SK-N-SH (cell line): ENCODE data around the gene NOTO. TPM values are rescaled to one million over a fixed set of nuclear protein-coding genes. Genes with fewer than 3 reads are reported as not detected.

Source experiments
- CTCF ChIA-PET: fragments of 300-600, 350-600 bp; formaldehyde crosslinking; extraction: SDS; loops from one replicate; lab custom pipeline; 2021; lab: Yijun Ruan, JAX
- POLR2A ChIA-PET: fragments of 350-600 bp; sonication (Branson Sonifier 250); formaldehyde crosslinking; extraction: SDS; loops from one replicate; lab custom pipeline; 2020; ENCODE audit warnings: antibody characterized with exemption, inconsistent platforms; lab: Yijun Ruan, JAX
- DNase-seq: peaks from one replicate; pipeline ENCODE4 v3.0.0; 2012
- H2AFZ ChIP-seq: fragments of 200-600 bp; sonication (generic); 2 replicates; pipeline ENCODE4 v1.8.1; 2016; ENCODE audit warnings: antibody characterized with exemption, mild to moderate bottlenecking, low read depth
- H3F3A ChIP-seq: fragments of 200-600 bp; sonication (generic); replicated peaks from 2 replicates; pipeline ENCODE3; 2016; ENCODE audit warnings: antibody characterized with exemption, mild to moderate bottlenecking; ENCODE audit not compliant: insufficient read depth
- H3K27ac ChIP-seq, 2 experiments: fragments of 200-500 bp in 1 of 2; fragments of 200-600 bp in 1 of 2; sonication (Bioruptor generic) in 1 of 2; sonication (generic), shearing (Covaris generic) in 1 of 2; 2 replicates each; pipeline versions ENCODE4 v1.5.1 to v1.6.1; 2014 to 2016; ENCODE audit warnings: low read depth in 2 of 2, inconsistent platforms in 1 of 2, low read length in 1 of 2, mild to moderate bottlenecking in 1 of 2, mixed read lengths in 1 of 2
- H3K27me3 ChIP-seq: fragments of 200-600 bp; sonication (generic), shearing (Covaris generic); 2 replicates; pipeline ENCODE4 v1.6.1; 2016; ENCODE audit warnings: mixed run types; ENCODE audit not compliant: insufficient read depth
- H3K36me3 ChIP-seq, 2 experiments: fragments of 200-500 bp in 1 of 2; fragments of 200-600 bp in 1 of 2; sonication (Bioruptor generic) in 1 of 2; sonication (generic) in 1 of 2; replicated peaks in 1 of 2; 2 replicates each; pipeline versions ENCODE3 to v1.5.1; 2014 to 2016; ENCODE audit warnings: low read length in 1 of 2, mild to moderate bottlenecking in 1 of 2; ENCODE audit not compliant: insufficient read depth in 2 of 2, control insufficient read depth in 1 of 2
- H3K4me1 ChIP-seq, 2 experiments: fragments of 200-500 bp in 1 of 2; fragments of 200-600 bp in 1 of 2; sonication (Bioruptor generic) in 1 of 2; sonication (generic), shearing (Covaris generic) in 1 of 2; 2 replicates each; pipeline versions ENCODE4 v1.5.1 to v1.6.1; 2014 to 2016; ENCODE audit warnings: low read depth in 1 of 2, low read length in 1 of 2, mixed run types in 1 of 2; ENCODE audit not compliant: insufficient read depth in 2 of 2, control insufficient read depth in 1 of 2
- H3K4me2 ChIP-seq: fragments of 200-600 bp; sonication (generic), shearing (Covaris generic); 2 replicates; pipeline ENCODE4 v1.6.1; 2017; ENCODE audit warnings: mixed run types
- H3K4me3 ChIP-seq, 2 experiments: fragments of 200-500 bp in 1 of 2; fragments of 200-600 bp in 1 of 2; sonication (Bioruptor generic) in 1 of 2; sonication (generic), shearing (Covaris generic) in 1 of 2; 2 replicates each; pipeline versions ENCODE4 v1.5.1 to v1.8.1; 2014 to 2016; ENCODE audit warnings: low read depth in 2 of 2, inconsistent platforms in 1 of 2, low read length in 1 of 2, mild to moderate bottlenecking in 1 of 2, mixed read lengths in 1 of 2, moderate library complexity in 1 of 2
- H3K79me2 ChIP-seq: fragments of 200-600 bp; sonication (generic); 2 replicates; pipeline ENCODE4 v1.8.1; 2017; ENCODE audit warnings: mild to moderate bottlenecking; ENCODE audit not compliant: insufficient read depth
- H3K9ac ChIP-seq: fragments of 200-600 bp; sonication (generic); 2 replicates; pipeline ENCODE4 v1.6.1; 2017; ENCODE audit warnings: mixed run types
- H3K9me2 ChIP-seq: fragments of 200-600 bp; sonication (generic); 2 replicates; pipeline ENCODE4 v1.6.1; 2017; ENCODE audit warnings: mixed run types
- H3K9me3 ChIP-seq: fragments of 200-600 bp; sonication (generic); 2 replicates; pipeline ENCODE4 v1.6.1; 2017; ENCODE audit warnings: mixed run types, mild to moderate bottlenecking, moderate library complexity
- H4K20me1 ChIP-seq: fragments of 200-600 bp; sonication (generic); 2 replicates; pipeline ENCODE4 v1.6.1; 2017; ENCODE audit warnings: mild to moderate bottlenecking, mixed run types; ENCODE audit not compliant: insufficient read depth
- CHD2 ChIP-seq: fragments of 150-350 bp; IDR thresholded peaks from 2 replicates; pipeline ENCODE4 v1.6.1; 2018; ENCODE audit warnings: low read length; ENCODE audit not compliant: partially characterized antibody
- ELF1 ChIP-seq: IDR thresholded peaks from 2 replicates; pipeline ENCODE4 v1.4.0; 2012
- FOSL2 ChIP-seq: IDR thresholded peaks from 2 replicates; pipeline ENCODE4 v1.4.0; 2012; ENCODE audit warnings: low read depth, mild to moderate bottlenecking, moderate library complexity, borderline replicate concordance
- GATA2 ChIP-seq: sonication (generic); formaldehyde crosslinking; IDR thresholded peaks from 2 replicates; pipeline ENCODE4 v1.5.0; 2020; ENCODE audit warnings: mild to moderate bottlenecking, missing genetic modification reagents
- RXRA ChIP-seq: IDR thresholded peaks from 2 replicates; pipeline ENCODE4 v1.4.0; 2012; ENCODE audit warnings: low read depth, mild to moderate bottlenecking, borderline replicate concordance
- WGBS: methylation state at CpG from one replicate; pipeline ENCODE4 v1.1.6; 2017; ENCODE audit warnings: low lambda C conversion rate; 5-methylcytosine and 5-hydroxymethylcytosine counted together
- polyA plus RNA-seq, 3 experiments: library from polyadenylated mRNA; depleted of rRNA; stranded (reverse); fragments of >200 nt; gene quantifications; 2 replicates each; pipeline ENCODE4 v1.2.3, GENCODE V29; 2012

Gene NOTO
- polyA plus RNA-seq, 1 of the 3 experiments (the other 2 are of a cell fraction): not detected

GRCh38 chr2:73237168-73237567 is 34.8 kb downstream of the NOTO start:
- Histone ChIP-seq H3K4me2 (no peak overlapping the region), H4K20me1 (peaks cover 59% of the 10 kb centered on the region)

GRCh38 chr2:73238149-73238548 is 35.8 kb downstream of the NOTO start:
- H4K20me1 ChIP-seq: peaks cover 67% of the 10 kb centered on the region
- H2AFZ ChIP-seq: no peak overlapping the region
- no peak overlapping the region for H3K27ac ChIP-seq
- no peak for DNase-seq
- WGBS: 91% methylated on average over 3 of the region's 3 CpGs
- no peak for TF ChIP-seq RXRA
- no peak for TF ChIP-seq CHD2
- TF ChIP-seq ELF1: no peak
- no peaks in the 10 kb centered on the region for H3K27me3 ChIP-seq
- no peak overlapping the region for H3K4me3 ChIP-seq
- no peaks in the 10 kb centered on the region for H3K9me3 ChIP-seq
- peaks cover 0 to 22% of the 10 kb centered on the region in 2 experiments; a peak in 3 of 4 replicates for H3K4me1 ChIP-seq
- H3K4me2 ChIP-seq: no peak overlapping the region
- POLR2A ChIA-PET: no interaction called here
- H3K9me2 ChIP-seq: no peaks in the 10 kb centered on the region
- peaks cover 9% of the 10 kb centered on the region for H3F3A ChIP-seq
- H3K79me2 ChIP-seq: peaks cover 90% of the 10 kb centered on the region
- H3K9ac ChIP-seq: no peak overlapping the region
- CTCF ChIA-PET: interaction anchor here (0.9 to 1.7 kb wide), 3 partner anchors 8 to 52 kb away, joined by 3 to 5 read pairs (median 3); no protein-coding TSS in a partner anchor
- H3K36me3 ChIP-seq: peaks cover 38 to 46% of the 10 kb centered on the region in 2 experiments

More at GRCh38 chr2:73237168-73237567, 34.8 kb downstream of the NOTO start:
- Histone ChIP-seq H3K9me3 (no peaks in the 10 kb centered on the region), H3F3A (peaks cover 9% of the 10 kb centered on the region), H2AFZ (no peak overlapping the region), H3K9me2 (no peaks in the 10 kb centered on the region), H3K4me3 (no peak overlapping the region), H3K27me3 (no peaks in the 10 kb centered on the region), H3K36me3 (peaks cover 30 to 40% of the 10 kb centered on the region in 2 experiments), H3K9ac (no peak overlapping the region), H3K27ac (no peak overlapping the region), H3K79me2 (peaks cover 81% of the 10 kb centered on the region), H3K4me1 (peaks cover 0 to 23% of the 10 kb centered on the region in 2 experiments; a peak in 3 of 4 replicates)
- no peak for DNase-seq
- 45% methylated on average over 1 of the region's 1 CpG for WGBS
- POLR2A ChIA-PET: no interaction called here
- CTCF ChIA-PET: interaction anchor here (0.9 to 2.1 kb wide), 4 partner anchors 23 to 53 kb away, joined by 3 to 8 read pairs (median 3); no protein-coding TSS in a partner anchor
- TF ChIP-seq GATA2 (CRISPR knock-in tag): no peak

GRCh38 chr2:73238976-73239375 is 36.6 kb downstream of the NOTO start:
- no peak overlapping the region for H2AFZ ChIP-seq
- H3K79me2 ChIP-seq: peaks cover 97% of the 10 kb centered on the region
- H3K4me2 ChIP-seq: no peak overlapping the region
- H3K27ac ChIP-seq: no peak overlapping the region; a peak in 1 of 4 replicates
- H3K4me3 ChIP-seq: no peak overlapping the region
- H3K9me3 ChIP-seq: no peaks in the 10 kb centered on the region
- 100% methylated on average over 1 of the region's 1 CpG for WGBS
- ChIA-PET POLR2A (no interaction called here), CTCF (interaction anchor here (1.1 to 1.7 kb wide), 2 partner anchors 9 to 51 kb away, joined by 3 to 5 read pairs; no protein-coding TSS in a partner anchor)
- H3K4me1 ChIP-seq: peaks cover 0 to 27% of the 10 kb centered on the region in 2 experiments; a peak in 3 of 4 replicates
- H3K27me3 ChIP-seq: no peaks in the 10 kb centered on the region
- DNase-seq: no peak
- peaks cover 47 to 54% of the 10 kb centered on the region in 2 experiments for H3K36me3 ChIP-seq
- no peak overlapping the region for H3K9ac ChIP-seq
- TF ChIP-seq CHD2: no peak
- TF ChIP-seq FOSL2: no peak
- H3K9me2 ChIP-seq: no peaks in the 10 kb centered on the region
- H3F3A ChIP-seq: peaks cover 3% of the 10 kb centered on the region
- H4K20me1 ChIP-seq: peaks cover 73% of the 10 kb centered on the region
